K562 (cell line): Measurements from ENCODE around the gene UNKL. TPM values are rescaled to one million over a fixed set of nuclear protein-coding genes. Genes with fewer than 3 reads are reported as not detected.

Experiments used
- BCOR ChIP-seq: fragments of 450-650 bp; IDR thresholded peaks from 2 replicates; pipeline ENCODE4 v1.6.1; 2016
- CREB1 ChIP-seq, 2 experiments: sonication (generic) in 1 of 2; formaldehyde crosslinking in 1 of 2; IDR thresholded peaks; 2 replicates each; pipeline versions ENCODE4 v1.6.1 to v1.8.0; 2012 to 2022; ENCODE audit warnings: inconsistent platforms in 1 of 2, mild to moderate bottlenecking in 1 of 2, missing genetic modification reagents in 1 of 2, moderate library complexity in 1 of 2
- DMBX1 ChIP-seq: fragments of 250-450 bp; sonication (Bioruptor Pico); IDR thresholded peaks from 2 replicates; pipeline ENCODE4 v1.8.0; 2022; ENCODE audit warnings: inconsistent platforms, mild to moderate bottlenecking, moderate library complexity, borderline replicate concordance
- EWSR1 ChIP-seq: fragments of 450-650 bp; IDR thresholded peaks from 2 replicates; pipeline ENCODE4 v1.6.1; 2018; ENCODE audit warnings: borderline replicate concordance, mild to moderate bottlenecking, low read depth, moderate library complexity; ENCODE audit not compliant: partially characterized antibody
- HOXB6 ChIP-seq: fragments of 250-450 bp; sonication (Bioruptor Pico); IDR thresholded peaks from 2 replicates; pipeline ENCODE4 v1.5.1; 2022; ENCODE audit warnings: mild to moderate bottlenecking, borderline replicate concordance
- L3MBTL2 ChIP-seq: fragments of 450-650 bp; IDR thresholded peaks from 2 replicates; pipeline ENCODE4 v1.6.1; 2016; ENCODE audit warnings: mild to moderate bottlenecking, moderate library complexity
- MCM7 ChIP-seq, 2 experiments: fragments of 450-650 bp; IDR thresholded peaks; 2 replicates each; pipeline ENCODE4 v1.6.1; 2016 to 2018
- NFYB ChIP-seq: IDR thresholded peaks from 2 replicates; pipeline ENCODE4 v1.6.1; 2011; ENCODE audit warnings: mild to moderate bottlenecking, moderate library complexity; ENCODE audit not compliant: insufficient read length; ENCODE audit errors: extremely low read depth
- PHB ChIP-seq: fragments of 250-450 bp; sonication (Bioruptor Pico); IDR thresholded peaks from 2 replicates; pipeline ENCODE4 v1.5.0; 2021
- POLR3G ChIP-seq: IDR thresholded peaks from 2 replicates; pipeline ENCODE4 v1.6.1; 2011; ENCODE audit not compliant: insufficient read length, insufficient replicate concordance; ENCODE audit errors: extremely low read depth
- RBM22 ChIP-seq: fragments of 200-400 bp; formaldehyde crosslinking; IDR thresholded peaks from 2 replicates; pipeline ENCODE4 v1.6.1; 2018; ENCODE audit warnings: low read length, low read depth; ENCODE audit not compliant: poor library complexity, severe bottlenecking
- RCOR1 ChIP-seq, 2 experiments: IDR thresholded peaks; 2 replicates each; pipeline ENCODE4 v1.6.1; 2012; ENCODE audit warnings: low read depth in 2 of 2, low read length in 2 of 2, borderline replicate concordance in 1 of 2, improper control_type of control experiment in 1 of 2
- SMARCE1 ChIP-seq: fragments of 450-650 bp; IDR thresholded peaks from 2 replicates; pipeline ENCODE4 v1.7.1; 2016; ENCODE audit warnings: mild to moderate bottlenecking
- SRSF7 ChIP-seq: fragments of 200-400 bp; formaldehyde crosslinking; optimal IDR thresholded peaks from 2 replicates; pipeline ENCODE3; 2017; ENCODE audit warnings: mild to moderate bottlenecking, low read depth, low read length
- THRAP3 ChIP-seq: fragments of 450-650 bp; IDR thresholded peaks from 2 replicates; pipeline ENCODE4 v1.6.1; 2016; ENCODE audit warnings: mild to moderate bottlenecking, inconsistent platforms, borderline replicate concordance
- U2AF2 ChIP-seq: fragments of 200-400 bp; formaldehyde crosslinking; optimal IDR thresholded peaks from 2 replicates; pipeline ENCODE3; 2017; ENCODE audit warnings: low read depth, mild to moderate bottlenecking, low read length
- ZC3H4 ChIP-seq: sonication (generic); formaldehyde crosslinking; IDR thresholded peaks from 2 replicates; pipeline ENCODE4 v1.9.0; 2021; ENCODE audit warnings: missing genetic modification reagents, borderline replicate concordance
- ZFPM2 ChIP-seq: fragments of 250-450 bp; sonication (Bioruptor Pico); IDR thresholded peaks from 2 replicates; pipeline ENCODE4 v1.5.1; 2022; ENCODE audit warnings: mild to moderate bottlenecking
- ZNF239 ChIP-seq: fragments of 250-450 bp; sonication (Bioruptor Pico); IDR thresholded peaks from 2 replicates; pipeline ENCODE4 v1.4.0; 2020; ENCODE audit warnings: mild to moderate bottlenecking
- ZNF384 ChIP-seq: IDR thresholded peaks from 2 replicates; pipeline ENCODE4 v1.6.1; 2012; ENCODE audit warnings: low read depth, low read length, improper control_type of control experiment
- ZNF561 ChIP-seq: fragments of 450-650 bp; formaldehyde crosslinking; conservative IDR thresholded peaks from 2 replicates; pipeline ENCODE4 v1.4.0; 2020; ENCODE audit warnings: mild to moderate bottlenecking, moderate library complexity
- ZNF695 ChIP-seq: fragments of 450-650 bp; formaldehyde crosslinking; IDR thresholded peaks from 2 replicates; pipeline ENCODE4 v1.4.0; 2020; ENCODE audit warnings: mild to moderate bottlenecking, moderate library complexity
- polyA plus RNA-seq, 8 experiments: library from polyadenylated mRNA; depleted of rRNA in 4 of 8; stranded (reverse) in 5 of 8; unstranded in 3 of 8; fragments of >200 nt; fragmentation: Nextera tagmentation in 2 of 8; fragmentation: Illumina TruSeq in 1 of 8; extraction: Ambion mirVana in 2 of 8; extraction: Trizol in 1 of 8; gene quantifications; 2 replicates each; pipeline versions ENCODE4 v1.2.1 to v1.2.3, GENCODE V29; 2011 to 2014; ENCODE audit warnings: inconsistent platforms in 1 of 8, missing spikeins in 1 of 8
- total RNA-seq, 7 experiments: library from RNA; depleted of rRNA in 6 of 7; stranded (reverse); fragments of >200 nt in 6 of 7; fragmentation: Illumina TruSeq in 2 of 7; extraction: Trizol in 2 of 7; gene quantifications; 2 replicates each; pipeline versions ENCODE4 v1.2.1 to v1.2.3, GENCODE V29; 2011 to 2021; ENCODE audit warnings: low replicate concordance in 1 of 7
- TF ChIP-seq, protein P1 (sequence below): fragments of 450-650 bp; IDR thresholded peaks from one replicate; pipeline ENCODE4 v1.6.1; 2018; ENCODE audit warnings: mild to moderate bottlenecking, moderate library complexity; ENCODE audit not compliant: partially characterized antibody
- TF ChIP-seq, protein P2 (sequence below): fragments of 250-450 bp; sonication (Bioruptor Pico); IDR thresholded peaks from 2 replicates; pipeline ENCODE4 v1.5.0; 2022; ENCODE audit warnings: mild to moderate bottlenecking

The UNKL gene
- total and polyA plus RNA-seq, 9 of the 15 experiments (the other 6 are each of a cell fraction or from before 2014, with no cell fraction given): 0.37 to 30.2 (median 5.1) TPM

DNA sequence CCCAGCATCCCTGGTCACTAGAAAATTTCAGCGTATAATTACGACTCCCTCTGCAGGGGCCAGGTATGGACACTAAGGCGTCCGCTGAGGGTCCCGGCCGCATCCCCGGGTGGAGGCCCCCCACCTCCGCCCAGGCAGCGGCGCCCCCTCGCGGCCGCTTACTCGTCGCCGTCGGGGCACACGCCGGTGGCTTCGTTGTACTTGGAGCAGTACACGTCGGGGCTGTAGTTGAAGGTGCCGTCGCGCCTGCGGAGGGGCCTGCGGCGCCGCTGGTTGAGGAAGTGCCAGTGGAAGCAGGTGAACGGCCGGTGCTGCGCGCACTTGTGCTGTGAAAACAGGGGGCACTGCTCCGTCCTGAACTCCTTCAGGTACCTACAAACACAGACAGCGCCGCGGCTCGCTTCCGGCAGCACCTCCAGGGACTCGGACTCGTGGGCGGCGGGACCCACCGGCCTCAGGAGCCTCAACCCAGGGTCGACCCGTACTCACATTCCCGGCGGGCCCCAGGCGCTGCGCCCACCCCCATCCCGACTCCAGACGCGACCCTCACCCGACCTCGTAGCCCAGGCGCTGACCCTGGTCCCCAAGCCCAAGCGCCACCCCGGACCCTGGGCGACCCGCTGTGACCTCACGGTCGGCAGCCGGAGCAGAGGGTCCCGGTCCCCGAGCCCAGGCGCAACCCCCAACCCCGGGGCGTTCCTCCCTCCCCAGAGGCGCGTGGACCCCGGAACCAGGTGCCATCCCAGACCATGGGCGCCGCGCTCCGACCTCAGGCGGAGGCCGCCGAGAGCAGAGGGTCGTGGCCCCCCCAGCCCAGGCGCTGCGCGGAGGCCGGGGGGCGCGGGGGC, 596 bp downstream of the UNKL start (continued):
- TF ChIP-seq ZNF695 (CRISPR knock-in tag) (no peak), NFYB (no peak), ZNF239 (peak; percentile 15; the same call in 1 of the 2 replicates), ZNF384 (no peak), L3MBTL2 (peak; percentile 72), ZC3H4 (CRISPR knock-in tag) (peak; percentile 66; the same call in 1 of the 2 replicates), POLR3G (no peak), ZFPM2 (CRISPR knock-in tag) (no peak), RBM22 (peak; percentile 94), BCOR (0 out of 2 replicates have a peak, but pooled peaks have one; percentile 8), EWSR1 (no peak), RCOR1 (IDR thresholded peaks at IDR 0.05; ENCODE audit: borderline replicate concordance in 1 of 2, low read depth in 2 of 2, low read length in 2 of 2) (0 out of 4 replicates have a peak, but pooled peaks of 1 of the 2 experiments have one; percentile 64), CREB1 (IDR thresholded peaks at IDR 0.05) (0 out of 2 replicates have a peak, but pooled peaks have one; percentile 16), CREB1 (CRISPR knock-in tag; IDR thresholded peaks at IDR 0.05) (peak; percentile 68; the same call in 1 of the 2 replicates), MCM7 (IDR thresholded peaks at IDR 0.05) (no peak), PHB (CRISPR knock-in tag) (no peak), ZNF561 (CRISPR knock-in tag) (no peak), U2AF2 (no peak), HOXB6 (CRISPR knock-in tag) (no peak), DMBX1 (CRISPR knock-in tag) (no peak), SMARCE1 (no peak), THRAP3 (no peak), SRSF7 (no peak)
- TF ChIP-seq, protein P1, sequence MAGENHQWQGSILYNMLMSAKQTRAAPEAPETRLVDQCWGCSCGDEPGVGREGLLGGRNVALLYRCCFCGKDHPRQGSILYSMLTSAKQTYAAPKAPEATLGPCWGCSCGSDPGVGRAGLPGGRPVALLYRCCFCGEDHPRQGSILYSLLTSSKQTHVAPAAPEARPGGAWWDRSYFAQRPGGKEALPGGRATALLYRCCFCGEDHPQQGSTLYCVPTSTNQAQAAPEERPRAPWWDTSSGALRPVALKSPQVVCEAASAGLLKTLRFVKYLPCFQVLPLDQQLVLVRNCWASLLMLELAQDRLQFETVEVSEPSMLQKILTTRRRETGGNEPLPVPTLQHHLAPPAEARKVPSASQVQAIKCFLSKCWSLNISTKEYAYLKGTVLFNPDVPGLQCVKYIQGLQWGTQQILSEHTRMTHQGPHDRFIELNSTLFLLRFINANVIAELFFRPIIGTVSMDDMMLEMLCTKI: no peak
- TF ChIP-seq, protein P2, sequence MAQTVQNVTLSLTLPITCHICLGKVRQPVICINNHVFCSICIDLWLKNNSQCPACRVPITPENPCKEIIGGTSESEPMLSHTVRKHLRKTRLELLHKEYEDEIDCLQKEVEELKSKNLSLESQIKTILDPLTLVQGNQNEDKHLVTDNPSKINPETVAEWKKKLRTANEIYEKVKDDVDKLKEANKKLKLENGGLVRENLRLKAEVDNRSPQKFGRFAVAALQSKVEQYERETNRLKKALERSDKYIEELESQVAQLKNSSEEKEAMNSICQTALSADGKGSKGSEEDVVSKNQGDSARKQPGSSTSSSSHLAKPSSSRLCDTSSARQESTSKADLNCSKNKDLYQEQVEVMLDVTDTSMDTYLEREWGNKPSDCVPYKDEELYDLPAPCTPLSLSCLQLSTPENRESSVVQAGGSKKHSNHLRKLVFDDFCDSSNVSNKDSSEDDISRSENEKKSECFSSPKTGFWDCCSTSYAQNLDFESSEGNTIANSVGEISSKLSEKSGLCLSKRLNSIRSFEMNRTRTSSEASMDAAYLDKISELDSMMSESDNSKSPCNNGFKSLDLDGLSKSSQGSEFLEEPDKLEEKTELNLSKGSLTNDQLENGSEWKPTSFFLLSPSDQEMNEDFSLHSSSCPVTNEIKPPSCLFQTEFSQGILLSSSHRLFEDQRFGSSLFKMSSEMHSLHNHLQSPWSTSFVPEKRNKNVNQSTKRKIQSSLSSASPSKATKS: no peak
